Measurements from ENCODE around the gene SLC10A1. TPM values are rescaled to one million over a fixed set of nuclear protein-coding genes. Genes with fewer than 3 reads are reported as not detected.

The SLC10A1 gene
- total RNA-seq, 1 experiment from 2014 or later: not detected

- no peak for DNase-seq (ENCODE audit: low read depth, low spot score)
- TF ChIP-seq YY1 (IDR thresholded peaks at IDR 0.05; ENCODE audit: extremely low read depth, insufficient replicate concordance, low read depth, low read length): no peak
- TF ChIP-seq EGR1 (IDR thresholded peaks at IDR 0.05; ENCODE audit: low read depth): no peak
- no peak for TF ChIP-seq POLR2A (IDR thresholded peaks at IDR 0.05; ENCODE audit: borderline replicate concordance, extremely low read depth, insufficient read depth, insufficient read length)
- no peak for TF ChIP-seq EZH2 (IDR thresholded peaks at IDR 0.05)
- no peak for TF ChIP-seq ELF1 (IDR thresholded peaks at IDR 0.05; ENCODE audit: borderline replicate concordance, low read depth)
- no peak for TF ChIP-seq ZNF274 (IDR thresholded peaks at IDR 0.05; ENCODE audit: low read depth, low read length)
- no peak for TF ChIP-seq ATF3 (IDR thresholded peaks at IDR 0.05)
- TF ChIP-seq MAX (IDR thresholded peaks at IDR 0.05): no peak
- TF ChIP-seq REST (IDR thresholded peaks at IDR 0.05; ENCODE audit: low read depth): no peak
- no peak for TF ChIP-seq ZFX (IDR thresholded peaks at IDR 0.05)
- no peak for TF ChIP-seq RAD21 (IDR thresholded peaks at IDR 0.05; ENCODE audit: low read depth)
- TF ChIP-seq CTCF (IDR thresholded peaks at IDR 0.05 in 2 of 3, conservative IDR thresholded peaks at IDR 0.05 in 1 of 3; ENCODE audit: borderline replicate concordance in 1 of 3, insufficient read depth in 1 of 3, low read depth in 2 of 3, low read length in 2 of 3): no peak
- Histone ChIP-seq H3K27ac (ENCODE audit: low read depth, low read length) (no peak overlapping the region), H3K4me1 (ENCODE audit: control insufficient read depth in 1 of 2, insufficient read depth in 2 of 2, low read length in 2 of 2) (no peaks in the 10 kb centered on the region), H3K27me3 (ENCODE audit: insufficient read depth, low read length) (no peaks in the 10 kb centered on the region), H3K9ac (ENCODE audit: low read length) (no peak overlapping the region), H3K4me3 (replicated peaks in 1 of 2; ENCODE audit: low read depth in 1 of 2, low read length in 2 of 2) (no peak overlapping the region), H2AFZ (ENCODE audit: low read depth, low read length, poor library complexity, severe bottlenecking) (no peak overlapping the region), H3K4me2 (ENCODE audit: low read length) (no peak overlapping the region), H3K36me3 (ENCODE audit: control insufficient read depth in 1 of 2, insufficient read depth in 2 of 2, low read length in 2 of 2) (peaks cover 29 to 31% of the 10 kb centered on the region in 2 experiments; a peak in 3 of 4 replicates), H3K79me2 (ENCODE audit: insufficient read depth, low read length) (0 out of 2 replicates have a peak, but pooled peaks cover 6% of the 10 kb centered on the region), H4K20me1 (ENCODE audit: insufficient read depth) (no peaks in the 10 kb centered on the region; the same call in 1 of the 2 replicates), H3K9me3 (ENCODE audit: control insufficient read depth in 1 of 2, insufficient read depth in 1 of 2, low read depth in 1 of 2, low read length in 2 of 2) (no peaks in the 10 kb centered on the region), H3K9me2 (ENCODE audit: insufficient read depth) (no peaks in the 10 kb centered on the region)
- BruUV-seq (replicated peaks): no TSS peak
- ChIA-PET CTCF (no interaction called here), RAD21 (ENCODE audit: low non-redundant PET in 1 of 2, low total read pairs in 2 of 2, uncharacterized antibody in 2 of 2, unreplicated experiment in 2 of 2) (no interaction called here), POLR2A (no interaction called here)
- intact Hi-C loops (cut with micrococcal nuclease): no loop called here
- no peak for ATAC-seq
Measured at GRCh38 chr14:69779088-69779487, 18.0 kb downstream of the SLC10A1 start.

Measured in HCT116 (cell line).